Measurements from ENCODE around the gene IL20RA.

Gene IL20RA

GRCh38 chr6:137011406-137011805 lies 33.4 kb downstream of the IL20RA start:
- Histone ChIP-seq H3K27me3 (replicated peaks; ENCODE audit: control insufficient read depth, insufficient read depth, low read length, poor library complexity, severe bottlenecking) (peaks cover 11% of the 10 kb centered on the region), H3K4me1 (ENCODE audit: control insufficient read depth, insufficient read depth, low read length, poor library complexity, severe bottlenecking) (no peaks in the 10 kb centered on the region), H3K36me3 (ENCODE audit: control insufficient read depth, insufficient read depth, low read length) (no peaks in the 10 kb centered on the region), H3K27ac (ENCODE audit: insufficient read depth, low read length, poor library complexity, severe bottlenecking) (no peak overlapping the region), H3K4me3 (ENCODE audit: insufficient read depth, low read depth, low read length, poor library complexity, severe bottlenecking) (no peak overlapping the region), H3K9me3 (ENCODE audit: control insufficient read depth, low read length) (no peaks in the 10 kb centered on the region)
- no peak for DNase-seq

- no peak for DNase-seq
- Histone ChIP-seq H3K36me3 (ENCODE audit: control insufficient read depth, insufficient read depth, low read length) (no peaks in the 10 kb centered on the region), H3K27ac (ENCODE audit: insufficient read depth, low read length, poor library complexity, severe bottlenecking) (no peak overlapping the region), H3K27me3 (replicated peaks; ENCODE audit: control insufficient read depth, insufficient read depth, low read length, poor library complexity, severe bottlenecking) (peaks cover 11% of the 10 kb centered on the region), H3K4me3 (ENCODE audit: insufficient read depth, low read depth, low read length, poor library complexity, severe bottlenecking) (no peak overlapping the region), H3K4me1 (ENCODE audit: control insufficient read depth, insufficient read depth, low read length, poor library complexity, severe bottlenecking) (no peaks in the 10 kb centered on the region), H3K9me3 (ENCODE audit: control insufficient read depth, low read length) (no peaks in the 10 kb centered on the region)
Measured at GRCh38 chr6:137010128-137010718, 34.5 kb downstream of the IL20RA start.

DNA sequence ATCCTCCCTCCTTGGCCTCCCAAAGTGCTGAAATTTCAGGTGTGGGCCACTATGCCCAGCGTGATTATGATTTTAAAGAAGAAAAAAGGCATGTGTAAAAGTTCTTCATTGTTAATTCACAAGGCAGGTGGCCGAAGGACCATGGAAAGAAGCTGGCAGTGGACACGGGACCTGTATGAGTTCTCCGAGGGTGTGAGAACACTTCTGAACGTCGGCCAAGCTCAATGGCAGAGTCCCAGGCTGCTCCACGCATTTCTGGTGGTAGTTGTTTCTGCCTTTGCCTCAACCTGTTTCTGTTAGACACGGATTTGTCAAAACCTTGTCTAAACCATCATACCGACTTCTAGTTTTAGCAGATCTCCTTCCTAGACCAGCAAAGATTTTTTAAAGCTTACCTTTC lies 36.6 kb downstream of the IL20RA start:
- Histone ChIP-seq H3K36me3 (ENCODE audit: control insufficient read depth, insufficient read depth, low read length) (no peaks in the 10 kb centered on the region), H3K27me3 (replicated peaks; ENCODE audit: control insufficient read depth, insufficient read depth, low read length, poor library complexity, severe bottlenecking) (peaks cover 4% of the 10 kb centered on the region), H3K4me1 (ENCODE audit: control insufficient read depth, insufficient read depth, low read length, poor library complexity, severe bottlenecking) (no peaks in the 10 kb centered on the region), H3K27ac (ENCODE audit: insufficient read depth, low read length, poor library complexity, severe bottlenecking) (no peak overlapping the region), H3K4me3 (ENCODE audit: insufficient read depth, low read depth, low read length, poor library complexity, severe bottlenecking) (no peak overlapping the region), H3K9me3 (ENCODE audit: control insufficient read depth, low read length) (no peaks in the 10 kb centered on the region)
- no peak for DNase-seq

DNA sequence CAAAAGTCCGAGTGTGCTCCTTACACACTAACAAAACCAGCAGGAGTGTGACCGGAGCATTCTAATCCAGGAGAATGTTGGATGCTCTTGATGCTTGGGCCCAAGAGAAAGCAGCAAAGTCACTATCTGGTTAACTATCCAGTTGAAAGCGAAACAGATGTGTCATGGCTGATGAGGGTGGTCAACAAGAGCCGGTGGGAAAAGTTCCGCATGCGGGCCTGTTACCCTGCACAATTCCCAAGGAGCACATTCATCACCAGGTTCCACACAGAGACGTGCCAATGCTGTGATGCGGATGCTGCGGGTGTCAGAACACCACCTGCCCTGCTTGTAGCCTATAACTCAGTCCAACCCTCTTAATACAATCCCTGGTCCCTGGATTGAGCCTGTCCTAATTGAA lies 38.7 kb downstream of the IL20RA start:
- Histone ChIP-seq H3K27ac (ENCODE audit: insufficient read depth, low read length, poor library complexity, severe bottlenecking) (no peak overlapping the region), H3K4me1 (ENCODE audit: control insufficient read depth, insufficient read depth, low read length, poor library complexity, severe bottlenecking) (no peaks in the 10 kb centered on the region), H3K27me3 (replicated peaks; ENCODE audit: control insufficient read depth, insufficient read depth, low read length, poor library complexity, severe bottlenecking) (peaks cover 2% of the 10 kb centered on the region), H3K36me3 (ENCODE audit: control insufficient read depth, insufficient read depth, low read length) (no peaks in the 10 kb centered on the region), H3K4me3 (ENCODE audit: insufficient read depth, low read depth, low read length, poor library complexity, severe bottlenecking) (no peak overlapping the region), H3K9me3 (ENCODE audit: control insufficient read depth, low read length) (no peaks in the 10 kb centered on the region)
- no peak for DNase-seq

- Histone ChIP-seq H3K27ac (ENCODE audit: insufficient read depth, low read length, poor library complexity, severe bottlenecking) (no peak overlapping the region), H3K27me3 (replicated peaks; ENCODE audit: control insufficient read depth, insufficient read depth, low read length, poor library complexity, severe bottlenecking) (peaks cover 2% of the 10 kb centered on the region), H3K4me3 (ENCODE audit: insufficient read depth, low read depth, low read length, poor library complexity, severe bottlenecking) (no peak overlapping the region), H3K4me1 (ENCODE audit: control insufficient read depth, insufficient read depth, low read length, poor library complexity, severe bottlenecking) (no peaks in the 10 kb centered on the region), H3K9me3 (ENCODE audit: control insufficient read depth, low read length) (no peaks in the 10 kb centered on the region), H3K36me3 (ENCODE audit: control insufficient read depth, insufficient read depth, low read length) (no peaks in the 10 kb centered on the region)
- no peak for DNase-seq
Measured at GRCh38 chr6:137005073-137005472, 39.7 kb downstream of the IL20RA start.

GRCh38 chr6:137002505-137002904 lies 42.3 kb downstream of the IL20RA start:
- no peaks in the 10 kb centered on the region for H3K36me3 ChIP-seq (ENCODE audit: control insufficient read depth, insufficient read depth, low read length)
- H3K27me3 ChIP-seq (replicated peaks; ENCODE audit: control insufficient read depth, insufficient read depth, low read length, poor library complexity, severe bottlenecking), result no peaks in the 10 kb centered on the region
- no peak overlapping the region for H3K4me3 ChIP-seq (ENCODE audit: insufficient read depth, low read depth, low read length, poor library complexity, severe bottlenecking)
- H3K4me1 ChIP-seq (ENCODE audit: control insufficient read depth, insufficient read depth, low read length, poor library complexity, severe bottlenecking), result no peaks in the 10 kb centered on the region
- no peak overlapping the region for H3K27ac ChIP-seq (ENCODE audit: insufficient read depth, low read length, poor library complexity, severe bottlenecking)
- no peaks in the 10 kb centered on the region for H3K9me3 ChIP-seq (ENCODE audit: control insufficient read depth, low read length)
- no peak for DNase-seq

DNA sequence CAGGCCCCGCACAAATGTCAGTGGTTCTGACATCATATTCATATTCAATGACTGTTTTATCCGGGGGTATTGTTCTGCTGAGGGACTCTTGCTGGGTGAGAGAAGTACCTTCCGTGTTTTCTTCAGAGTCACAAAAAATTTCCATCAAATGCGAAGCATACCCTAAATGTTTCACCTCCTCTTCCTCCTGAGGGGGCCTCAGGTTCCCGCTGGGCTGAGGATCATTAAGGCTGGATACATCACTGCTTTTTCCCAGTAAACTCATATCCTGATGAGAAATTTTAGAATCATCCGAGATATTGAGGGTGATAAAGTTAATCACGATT lies 42.8 kb downstream of the IL20RA start:
- Histone ChIP-seq H3K27ac (ENCODE audit: insufficient read depth, low read length, poor library complexity, severe bottlenecking) (no peak overlapping the region), H3K4me3 (ENCODE audit: insufficient read depth, low read depth, low read length, poor library complexity, severe bottlenecking) (no peak overlapping the region), H3K27me3 (replicated peaks; ENCODE audit: control insufficient read depth, insufficient read depth, low read length, poor library complexity, severe bottlenecking) (no peaks in the 10 kb centered on the region), H3K4me1 (ENCODE audit: control insufficient read depth, insufficient read depth, low read length, poor library complexity, severe bottlenecking) (no peaks in the 10 kb centered on the region), H3K36me3 (ENCODE audit: control insufficient read depth, insufficient read depth, low read length) (no peaks in the 10 kb centered on the region), H3K9me3 (ENCODE audit: control insufficient read depth, low read length) (no peaks in the 10 kb centered on the region)
- no peak for DNase-seq

GRCh38 chr6:137001299-137001976 lies 43.3 kb downstream of the IL20RA start:
- H3K27ac ChIP-seq (ENCODE audit: insufficient read depth, low read length, poor library complexity, severe bottlenecking), result no peak overlapping the region
- H3K36me3 ChIP-seq (ENCODE audit: control insufficient read depth, insufficient read depth, low read length), result no peaks in the 10 kb centered on the region
- no peaks in the 10 kb centered on the region for H3K9me3 ChIP-seq (ENCODE audit: control insufficient read depth, low read length)
- no peaks in the 10 kb centered on the region for H3K27me3 ChIP-seq (replicated peaks; ENCODE audit: control insufficient read depth, insufficient read depth, low read length, poor library complexity, severe bottlenecking)
- no peak overlapping the region for H3K4me3 ChIP-seq (ENCODE audit: insufficient read depth, low read depth, low read length, poor library complexity, severe bottlenecking)
- H3K4me1 ChIP-seq (ENCODE audit: control insufficient read depth, insufficient read depth, low read length, poor library complexity, severe bottlenecking), result no peaks in the 10 kb centered on the region
- DNase-seq, result no peak

- no peak overlapping the region for H3K4me3 ChIP-seq (ENCODE audit: insufficient read depth, low read depth, low read length, poor library complexity, severe bottlenecking)
Measured at GRCh38 chr6:137000825-137001224, 43.9 kb downstream of the IL20RA start.

DNA sequence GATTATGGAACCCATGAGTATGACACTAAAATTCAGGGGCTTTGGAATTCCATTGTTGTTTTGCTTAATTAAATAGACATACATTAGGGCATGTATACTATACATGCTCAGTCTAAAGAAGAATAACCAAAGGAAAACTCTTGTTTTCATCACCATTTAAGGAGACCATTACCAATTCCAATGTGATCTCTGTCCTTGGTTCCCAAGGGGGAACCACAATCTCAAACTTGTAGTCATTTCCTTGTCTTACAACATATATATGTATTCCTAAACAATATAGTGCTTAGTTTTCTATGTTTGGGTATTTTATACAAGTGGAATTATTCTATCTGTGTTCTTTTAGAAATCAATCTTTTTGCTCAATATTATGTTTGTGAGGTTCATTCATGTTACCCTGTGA lies 49.2 kb downstream of the IL20RA start:
- no peaks in the 10 kb centered on the region for H3K4me1 ChIP-seq (ENCODE audit: control insufficient read depth, insufficient read depth, low read length, poor library complexity, severe bottlenecking)
- no peak overlapping the region for H3K27ac ChIP-seq (ENCODE audit: insufficient read depth, low read length, poor library complexity, severe bottlenecking)
- peaks cover 4% of the 10 kb centered on the region for H3K27me3 ChIP-seq (replicated peaks; ENCODE audit: control insufficient read depth, insufficient read depth, low read length, poor library complexity, severe bottlenecking)
- no peaks in the 10 kb centered on the region for H3K36me3 ChIP-seq (ENCODE audit: control insufficient read depth, insufficient read depth, low read length)
- no peaks in the 10 kb centered on the region for H3K9me3 ChIP-seq (ENCODE audit: control insufficient read depth, low read length)
- no peak for DNase-seq
- H3K4me3 ChIP-seq (ENCODE audit: insufficient read depth, low read depth, low read length, poor library complexity, severe bottlenecking), result no peak overlapping the region

More at GRCh38 chr6:137000825-137001224, 43.9 kb downstream of the IL20RA start:
- no peaks in the 10 kb centered on the region for H3K36me3 ChIP-seq (ENCODE audit: control insufficient read depth, insufficient read depth, low read length)
- no peaks in the 10 kb centered on the region for H3K27me3 ChIP-seq (replicated peaks; ENCODE audit: control insufficient read depth, insufficient read depth, low read length, poor library complexity, severe bottlenecking)
- H3K27ac ChIP-seq (ENCODE audit: insufficient read depth, low read length, poor library complexity, severe bottlenecking), result no peak overlapping the region
- H3K4me1 ChIP-seq (ENCODE audit: control insufficient read depth, insufficient read depth, low read length, poor library complexity, severe bottlenecking), result no peaks in the 10 kb centered on the region
- no peak for DNase-seq
- no peaks in the 10 kb centered on the region for H3K9me3 ChIP-seq (ENCODE audit: control insufficient read depth, low read length)
